Right cardiac atrium (tissue), 5 donors: ENCODE measurements around the gene CEP128. TPM values are rescaled to one million over a fixed set of nuclear protein-coding genes. Genes with fewer than 3 reads are reported as not detected.

Experiments used
- ATAC-seq, 2 donors: fragments of 200-7000 bp; cut with Tn5 transposase; one replicate each; pipeline versions ENCODE4 v1.8.0 to v1.9.1; 2020; ENCODE audit warnings: moderate library complexity in 2 of 2, mild to moderate bottlenecking in 1 of 2
- DNase-seq, 3 donors: peaks; one replicate each; pipeline ENCODE4 v3.0.0-alpha.2; 2020
- H3K27ac ChIP-seq: one replicate; pipeline ENCODE4 v1.5.1; 2013; ENCODE audit warnings: mild to moderate bottlenecking, low read length, control low read depth, moderate library complexity
- H3K27me3 ChIP-seq: one replicate; pipeline ENCODE4 v1.6.1; 2013; ENCODE audit not compliant: control insufficient read depth, insufficient read depth
- H3K4me1 ChIP-seq: one replicate; pipeline ENCODE4 v1.6.1; 2013; ENCODE audit warnings: low read length; ENCODE audit not compliant: control insufficient read depth, insufficient read depth
- H3K4me3 ChIP-seq: one replicate; pipeline ENCODE4 v1.5.1; 2013; ENCODE audit warnings: low read length, control low read depth
- H3K9me3 ChIP-seq: one replicate; pipeline ENCODE4 v1.6.1; 2013; ENCODE audit warnings: low read length; ENCODE audit not compliant: control insufficient read depth
- WGBS: extraction: QIAGEN DNeasy Blood & Tissue Kit; methylation state at CpG from one replicate; pipeline ENCODE4 v1.1.7; 2013; 5-methylcytosine and 5-hydroxymethylcytosine counted together
- intact Hi-C, 4 donors: fragments of 100-400 bp; cut with DNase I; formaldehyde crosslinking; loops; one replicate each; pipeline versions ENCODE4 v1.11.0 to v1.14.0; 2022 to 2023
- polyA plus RNA-seq: library from polyadenylated mRNA; stranded (reverse); fragments of 200-250 nt; gene quantifications from one replicate; pipeline ENCODE4 v1.2.3, GENCODE V29; 2013
- total RNA-seq, 4 donors: library from RNA; stranded (reverse); fragmentation: NEBNext Ultra II Directional; extraction: Animal tissue kit (Norgen Biotek cat#: 25700); gene quantifications; one replicate each; pipeline ENCODE4 v1.2.1, GENCODE V29; 2021
- donor health status: healthy with polysubstance abuse.
- donor health status: DM: no; HTN: yes; CAD: no.
- donor health status: DM: no; HTN: no; CAD: no.
- donor health status: DM: no; HTN: yes; CAD: no; lungs with severe emphysema.
- donor health status: DM: yes; HTN: yes; CAD: no.

The CEP128 gene
- total and polyA plus RNA-seq, 5 donors = 1.2 to 9.2 (median 5.6) TPM

GRCh38 chr14:80576401-80576800 lies 365.1 kb downstream of the CEP128 start:
- WGBS = 80% methylated on average over 3 of the region's 3 CpGs
- H3K4me3 ChIP-seq = no peak overlapping the region

DNA sequence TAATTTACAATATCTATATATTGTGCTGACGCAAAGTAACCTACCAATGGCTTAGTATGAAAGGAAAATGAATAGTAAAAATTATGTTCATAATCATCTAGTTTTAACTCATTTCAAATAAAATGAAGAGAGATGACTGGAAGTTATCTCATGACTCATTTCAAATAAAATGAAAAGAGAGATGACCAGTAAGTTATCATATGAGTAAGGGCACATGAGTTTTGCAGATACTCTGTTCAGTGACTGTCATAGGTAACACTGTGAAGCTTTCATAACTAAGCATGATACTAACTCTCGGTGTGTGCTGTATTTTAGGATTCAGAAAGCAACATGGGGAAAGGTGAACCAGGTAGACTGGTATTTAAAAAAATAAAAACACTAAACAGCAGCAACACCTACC lies 365.8 kb downstream of the CEP128 start:
- no peaks in the 10 kb centered on the region for H3K4me1 ChIP-seq
- H3K4me3 ChIP-seq = no peak overlapping the region
- ATAC-seq = no peak
- H3K27ac ChIP-seq = no peak overlapping the region
- 96% methylated on average over 2 of the region's 2 CpGs for WGBS
- no peaks in the 10 kb centered on the region for H3K9me3 ChIP-seq
- no peak for DNase-seq
- H3K27me3 ChIP-seq = no peaks in the 10 kb centered on the region
- intact Hi-C loops = no loop called here

More at GRCh38 chr14:80576401-80576800, 365.1 kb downstream of the CEP128 start:
- intact Hi-C loops = no loop called here
- ATAC-seq = no peak
- H3K27me3 ChIP-seq = no peaks in the 10 kb centered on the region
- H3K9me3 ChIP-seq = no peaks in the 10 kb centered on the region
- no peak overlapping the region for H3K27ac ChIP-seq
- no peak for DNase-seq
- no peaks in the 10 kb centered on the region for H3K4me1 ChIP-seq

GRCh38 chr14:80572666-80573065 lies 368.9 kb downstream of the CEP128 start:
- intact Hi-C loops = no loop called here
- ATAC-seq (no peak), DNase-seq (no peak)
- Histone ChIP-seq H3K27ac (no peak overlapping the region), H3K27me3 (no peaks in the 10 kb centered on the region), H3K9me3 (no peaks in the 10 kb centered on the region), H3K4me3 (no peak overlapping the region), H3K4me1 (no peaks in the 10 kb centered on the region)
- 99% methylated on average over 6 of the region's 6 CpGs for WGBS

- intact Hi-C loops = no loop called here
- 89% methylated on average over 3 of the region's 3 CpGs for WGBS
- Histone ChIP-seq H3K4me1 (no peaks in the 10 kb centered on the region), H3K27me3 (no peaks in the 10 kb centered on the region), H3K4me3 (no peak overlapping the region), H3K9me3 (no peaks in the 10 kb centered on the region), H3K27ac (no peak overlapping the region)
- no peak for DNase-seq
- no peak for ATAC-seq
Observed at GRCh38 chr14:80570930-80571298, 370.6 kb downstream of the CEP128 start.

GRCh38 chr14:80567905-80568536 lies 373.5 kb downstream of the CEP128 start:
- DNase-seq (no peak), ATAC-seq (no peak)
- no peaks in the 10 kb centered on the region for H3K9me3 ChIP-seq
- intact Hi-C loops = no loop called here
- H3K27me3 ChIP-seq = no peaks in the 10 kb centered on the region
- H3K4me3 ChIP-seq = no peak overlapping the region
- H3K27ac ChIP-seq = no peak overlapping the region
- 79% methylated on average over 6 of the region's 6 CpGs for WGBS
- H3K4me1 ChIP-seq = no peaks in the 10 kb centered on the region

GRCh38 chr14:80565001-80565400 lies 376.5 kb downstream of the CEP128 start:
- intact Hi-C loops = no loop called here
- Histone ChIP-seq H3K4me3 (no peak overlapping the region), H3K27me3 (no peaks in the 10 kb centered on the region), H3K9me3 (no peaks in the 10 kb centered on the region), H3K27ac (no peak overlapping the region), H3K4me1 (no peaks in the 10 kb centered on the region)
- DNase-seq = no peak
- WGBS = 79% methylated on average over 5 of the region's 5 CpGs
- ATAC-seq = no peak

- H3K27me3 ChIP-seq = no peaks in the 10 kb centered on the region
- ATAC-seq (no peak), DNase-seq (no peak)
- intact Hi-C loops = no loop called here
- no peaks in the 10 kb centered on the region for H3K9me3 ChIP-seq
- H3K4me1 ChIP-seq = no peaks in the 10 kb centered on the region
- H3K4me3 ChIP-seq = no peak overlapping the region
- no peak overlapping the region for H3K27ac ChIP-seq
Observed at GRCh38 chr14:80564051-80564450, 377.5 kb downstream of the CEP128 start.

GRCh38 chr14:80560800-80561657 lies 380.5 kb downstream of the CEP128 start:
- intact Hi-C loops = no loop called here
- ATAC-seq = no peak
- no peaks in the 10 kb centered on the region for H3K9me3 ChIP-seq
- 96% methylated on average over 5 of the region's 5 CpGs for WGBS
- DNase-seq = no peak
- H3K27ac ChIP-seq = no peak overlapping the region
- H3K4me1 ChIP-seq = no peaks in the 10 kb centered on the region
- H3K27me3 ChIP-seq = no peaks in the 10 kb centered on the region
- H3K4me3 ChIP-seq = no peak overlapping the region

- WGBS = 94% methylated on average over 2 of the region's 2 CpGs
- DNase-seq (no peak), ATAC-seq (no peak)
- Histone ChIP-seq H3K27me3 (no peaks in the 10 kb centered on the region), H3K9me3 (no peaks in the 10 kb centered on the region), H3K4me1 (no peaks in the 10 kb centered on the region), H3K27ac (no peak overlapping the region), H3K4me3 (no peak overlapping the region)
- intact Hi-C loops = no loop called here
Observed at GRCh38 chr14:80554139-80554538, 387.4 kb downstream of the CEP128 start.

DNA sequence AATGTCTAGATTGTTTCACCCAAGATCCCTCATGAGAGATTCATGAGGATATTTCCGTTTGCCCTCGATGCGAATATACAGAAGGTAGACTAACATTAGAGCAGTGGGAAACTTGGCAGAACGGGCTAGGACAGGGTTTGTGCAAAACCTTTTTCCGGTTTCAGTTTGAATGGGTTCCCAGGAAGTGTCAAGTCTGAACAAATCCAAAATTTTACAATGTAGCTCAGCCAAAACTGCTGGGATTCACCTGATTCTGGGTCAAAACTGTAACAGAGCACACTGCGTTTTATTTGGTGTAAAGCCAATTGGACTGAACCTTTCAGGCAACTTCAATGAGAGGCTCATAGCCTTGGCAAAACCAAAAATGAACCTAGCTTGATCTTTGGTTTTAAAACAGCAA lies 392.4 kb downstream of the CEP128 start:
- ATAC-seq (peak in 1 of 2 donors; percentile 48), DNase-seq (no peak)
- no peak overlapping the region for H3K4me3 ChIP-seq
- intact Hi-C loops = no loop called here
- no peak overlapping the region for H3K27ac ChIP-seq
- no peaks in the 10 kb centered on the region for H3K27me3 ChIP-seq
- no peaks in the 10 kb centered on the region for H3K9me3 ChIP-seq
- 72% methylated on average over 6 of the region's 6 CpGs for WGBS
- H3K4me1 ChIP-seq = no peaks in the 10 kb centered on the region

- ATAC-seq = no peak
- Histone ChIP-seq H3K27me3 (no peaks in the 10 kb centered on the region), H3K4me1 (no peaks in the 10 kb centered on the region), H3K27ac (no peak overlapping the region), H3K9me3 (no peaks in the 10 kb centered on the region), H3K4me3 (no peak overlapping the region)
- WGBS = 80% methylated on average over 4 of the region's 4 CpGs
- intact Hi-C loops = no loop called here
- DNase-seq = no peak
Observed at GRCh38 chr14:80545935-80546854, 395.3 kb downstream of the CEP128 start.
